Measurements from ENCODE around the gene GEMIN7.

GRCh38 chr19:45086480-45086879, 7.4 kb downstream of the GEMIN7 start:
- TF ChIP-seq CTCF (IDR thresholded peaks at IDR 0.05) (no peak), POLR2A (IDR thresholded peaks at IDR 0.05) (no peak)

Data from heart left ventricle (tissue), 13 donors.